Measurements from ENCODE around the gene ANO4. TPM values are rescaled to one million over a fixed set of nuclear protein-coding genes. Genes with fewer than 3 reads are reported as not detected.

The ANO4 gene
- polyA plus RNA-seq, 1 donor (not counting 4 experiments of a cell fraction or from before 2014, with no cell fraction given) = 18.1 TPM

GRCh38 chr12:100963381-100963780 lies 168.8 kb downstream of the ANO4 start:
- Histone ChIP-seq H3K4me3 (ENCODE audit: control insufficient read depth in 2 of 3, extremely low read depth in 1 of 3, insufficient read depth in 2 of 3, low read depth in 1 of 3, low read length in 3 of 3) (no peak overlapping the region), H3K79me2 (ENCODE audit: control insufficient read depth, insufficient read depth, low read length) (no peaks in the 10 kb centered on the region), H2AFZ (ENCODE audit: control insufficient read depth, low read length) (no peak overlapping the region), H3K9me3 (ENCODE audit: control insufficient read depth, low read depth, low read length) (no peaks in the 10 kb centered on the region), H4K20me1 (ENCODE audit: control insufficient read depth, extremely low read depth, insufficient read depth, low read length) (no peaks in the 10 kb centered on the region), H3K27ac (ENCODE audit: control insufficient read depth, insufficient read depth, low read length) (no peak overlapping the region), H3K9me1 (ENCODE audit: control insufficient read depth, extremely low read depth, insufficient read depth, low read length) (no peaks in the 10 kb centered on the region), H3K4me2 (ENCODE audit: control insufficient read depth, extremely low read depth, insufficient read depth, low read depth, low read length) (no peak overlapping the region), H3K4me1 (ENCODE audit: control insufficient read depth, extremely low read depth, insufficient read depth, low read length) (no peaks in the 10 kb centered on the region), H3K36me3 (ENCODE audit: control insufficient read depth in 2 of 2, extremely low read depth in 1 of 2, insufficient read depth in 2 of 2, low read length in 2 of 2) (no peaks in the 10 kb centered on the region), H3K9ac (ENCODE audit: control insufficient read depth, extremely low read depth, insufficient read depth, low read length) (no peak overlapping the region), H3K27me3 (ENCODE audit: control insufficient read depth, extremely low read depth, insufficient read depth, low read length) (no peaks in the 10 kb centered on the region)
- DNase-seq (ENCODE audit: low read depth, low spot score) = no peak
- TF ChIP-seq, protein P1, sequence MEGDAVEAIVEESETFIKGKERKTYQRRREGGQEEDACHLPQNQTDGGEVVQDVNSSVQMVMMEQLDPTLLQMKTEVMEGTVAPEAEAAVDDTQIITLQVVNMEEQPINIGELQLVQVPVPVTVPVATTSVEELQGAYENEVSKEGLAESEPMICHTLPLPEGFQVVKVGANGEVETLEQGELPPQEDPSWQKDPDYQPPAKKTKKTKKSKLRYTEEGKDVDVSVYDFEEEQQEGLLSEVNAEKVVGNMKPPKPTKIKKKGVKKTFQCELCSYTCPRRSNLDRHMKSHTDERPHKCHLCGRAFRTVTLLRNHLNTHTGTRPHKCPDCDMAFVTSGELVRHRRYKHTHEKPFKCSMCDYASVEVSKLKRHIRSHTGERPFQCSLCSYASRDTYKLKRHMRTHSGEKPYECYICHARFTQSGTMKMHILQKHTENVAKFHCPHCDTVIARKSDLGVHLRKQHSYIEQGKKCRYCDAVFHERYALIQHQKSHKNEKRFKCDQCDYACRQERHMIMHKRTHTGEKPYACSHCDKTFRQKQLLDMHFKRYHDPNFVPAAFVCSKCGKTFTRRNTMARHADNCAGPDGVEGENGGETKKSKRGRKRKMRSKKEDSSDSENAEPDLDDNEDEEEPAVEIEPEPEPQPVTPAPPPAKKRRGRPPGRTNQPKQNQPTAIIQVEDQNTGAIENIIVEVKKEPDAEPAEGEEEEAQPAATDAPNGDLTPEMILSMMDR (optimal IDR thresholded peaks at IDR 0.05 in 1 of 3, IDR thresholded peaks at IDR 0.05 in 1 of 3, conservative IDR thresholded peaks at IDR 0.05 in 1 of 3; ENCODE audit: extremely low read depth in 1 of 3, insufficient read depth in 2 of 3, low read length in 3 of 3) = no peak
- TF ChIP-seq EZH2 (IDR thresholded peaks at IDR 0.05; ENCODE audit: low read length) = no peak
- FAIRE-seq = no peak
- dilution Hi-C loops (cut with MboI; ENCODE audit: extremely low pct_ligation_motif_present, low sequenced_read_pairs) = no loop called here

DNA sequence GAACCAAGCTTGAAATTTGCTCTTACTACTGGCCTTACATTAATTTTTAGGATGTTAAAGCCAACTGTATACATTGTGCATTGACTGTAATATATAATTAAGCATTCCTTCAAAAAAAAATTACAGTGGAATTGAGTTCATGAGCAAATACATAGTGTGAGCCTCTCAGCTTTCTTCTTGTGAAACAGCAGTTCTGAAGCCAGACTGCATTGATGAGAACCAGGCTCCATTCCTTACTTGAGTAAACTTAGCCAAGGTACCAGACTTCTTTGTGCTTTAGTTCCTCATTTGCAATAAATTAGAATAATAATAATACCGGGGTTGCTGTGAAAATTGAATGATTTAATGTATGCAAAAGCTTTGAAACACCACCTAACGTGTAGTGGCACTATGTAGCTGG lies 169.5 kb downstream of the ANO4 start:
- no peak overlapping the region for H3K27ac ChIP-seq (ENCODE audit: control insufficient read depth, insufficient read depth, low read length)
- H3K4me3 ChIP-seq (ENCODE audit: control insufficient read depth in 2 of 3, extremely low read depth in 1 of 3, insufficient read depth in 2 of 3, low read depth in 1 of 3, low read length in 3 of 3) = no peak overlapping the region
- no peaks in the 10 kb centered on the region for H3K36me3 ChIP-seq (ENCODE audit: control insufficient read depth in 2 of 2, extremely low read depth in 1 of 2, insufficient read depth in 2 of 2, low read length in 2 of 2)
- no peaks in the 10 kb centered on the region for H3K9me3 ChIP-seq (ENCODE audit: control insufficient read depth, low read depth, low read length)
- no peak for FAIRE-seq
- H3K9me1 ChIP-seq (ENCODE audit: control insufficient read depth, extremely low read depth, insufficient read depth, low read length) = no peaks in the 10 kb centered on the region
- no peak for TF ChIP-seq EZH2 (IDR thresholded peaks at IDR 0.05; ENCODE audit: low read length)
- TF ChIP-seq, protein P1 (optimal IDR thresholded peaks at IDR 0.05 in 1 of 3, IDR thresholded peaks at IDR 0.05 in 1 of 3, conservative IDR thresholded peaks at IDR 0.05 in 1 of 3; ENCODE audit: extremely low read depth in 1 of 3, insufficient read depth in 2 of 3, low read length in 3 of 3) = no peak
- no peak overlapping the region for H3K9ac ChIP-seq (ENCODE audit: control insufficient read depth, extremely low read depth, insufficient read depth, low read length)
- H2AFZ ChIP-seq (ENCODE audit: control insufficient read depth, low read length) = no peak overlapping the region
- no peaks in the 10 kb centered on the region for H4K20me1 ChIP-seq (ENCODE audit: control insufficient read depth, extremely low read depth, insufficient read depth, low read length)
- H3K4me1 ChIP-seq (ENCODE audit: control insufficient read depth, extremely low read depth, insufficient read depth, low read length) = no peaks in the 10 kb centered on the region
- no peaks in the 10 kb centered on the region for H3K27me3 ChIP-seq (ENCODE audit: control insufficient read depth, extremely low read depth, insufficient read depth, low read length)
- H3K4me2 ChIP-seq (ENCODE audit: control insufficient read depth, extremely low read depth, insufficient read depth, low read depth, low read length) = no peak overlapping the region
- dilution Hi-C loops (cut with MboI; ENCODE audit: extremely low pct_ligation_motif_present, low sequenced_read_pairs) = no loop called here
- H3K79me2 ChIP-seq (ENCODE audit: control insufficient read depth, insufficient read depth, low read length) = no peaks in the 10 kb centered on the region
- no peak for DNase-seq (ENCODE audit: low read depth, low spot score)

All from keratinocyte (primary cell).